H1 (cell line): Measurements from ENCODE around the gene CFP. TPM values are rescaled to one million over a fixed set of nuclear protein-coding genes. Genes with fewer than 3 reads are reported as not detected.
A peak's percentile ranks its signal among the peaks of the same experiment; 100 is the strongest.

Experiments used
- CTCF ChIA-PET: fragments of 300-600 bp; sonication (Branson Sonifier 250); formaldehyde crosslinking; loops from one replicate; lab custom pipeline; 2021; ENCODE audit not compliant: partially characterized antibody; lab: Charles Lee
- POLR2A ChIA-PET: fragments of 300-600 bp; sonication (Branson Sonifier 250); formaldehyde crosslinking; loops from one replicate; lab custom pipeline; 2021; ENCODE audit warnings: inconsistent platforms; ENCODE audit not compliant: partially characterized antibody; lab: Charles Lee
- DNase-seq, 2 experiments: peaks; one replicate each; pipeline versions ENCODE4 v3.0.0 to v3.0.0-alpha.2; 2010 to 2022; ENCODE audit warnings: low spot score in 2 of 2, low read depth in 1 of 2, mixed read lengths in 1 of 2
- FAIRE-seq: peaks from 2 replicates; lab custom pipeline; 2011; peaks lifted over from hg19 to GRCh38; lab: Jason Lieb, UNC
- H2AFZ ChIP-seq: 2 replicates; pipeline ENCODE4 v1.8.1; 2012; ENCODE audit warnings: low read length, inconsistent platforms
- H2AK5ac ChIP-seq: 2 replicates; pipeline ENCODE4 v1.6.1; 2013; ENCODE audit warnings: low read depth, low read length
- H2BK120ac ChIP-seq: replicated peaks from 2 replicates; pipeline ENCODE3; 2013; ENCODE audit warnings: low read depth, low read length, inconsistent platforms
- H2BK12ac ChIP-seq: 2 replicates; pipeline ENCODE4 v1.6.1; 2013; ENCODE audit warnings: low read depth, low read length
- H2BK15ac ChIP-seq: 2 replicates; pipeline ENCODE4 v1.6.1; 2013; ENCODE audit warnings: low read length
- H2BK20ac ChIP-seq: 2 replicates; pipeline ENCODE4 v1.6.1; 2013; ENCODE audit warnings: low read length
- H2BK5ac ChIP-seq: 2 replicates; pipeline ENCODE4 v1.6.1; 2013; ENCODE audit warnings: low read depth, low read length
- H3K14ac ChIP-seq: 2 replicates; pipeline ENCODE4 v1.6.1; 2013; ENCODE audit warnings: inconsistent platforms; ENCODE audit not compliant: insufficient read length
- H3K18ac ChIP-seq: 2 replicates; pipeline ENCODE4 v1.6.1; 2013; ENCODE audit warnings: low read length; ENCODE audit errors: extremely low read depth
- H3K23ac ChIP-seq: 2 replicates; pipeline ENCODE4 v1.6.1; 2013; ENCODE audit warnings: inconsistent platforms; ENCODE audit not compliant: insufficient read length
- H3K23me2 ChIP-seq: 2 replicates; pipeline ENCODE4 v1.6.1; 2013; ENCODE audit warnings: low read depth, low read length
- H3K27ac ChIP-seq: 2 replicates; pipeline ENCODE4 v1.6.1; 2011; ENCODE audit warnings: low read depth, low read length, inconsistent platforms
- H3K27me3 ChIP-seq, 4 experiments: replicated peaks in 1 of 4; 1 replicate in 1 of 4; 2 replicates in 3 of 4; pipeline versions ENCODE4 v1.6.1 to v1.8.1; 2011 to 2013; ENCODE audit warnings: low read length in 3 of 4, mild to moderate bottlenecking in 3 of 4, inconsistent platforms in 2 of 4, mixed read lengths in 2 of 4, moderate library complexity in 1 of 4; ENCODE audit not compliant: control insufficient read depth in 3 of 4, insufficient read depth in 3 of 4; ENCODE audit errors: extremely low read depth in 1 of 4
- H3K36me3 ChIP-seq, 4 experiments: 2 replicates each; pipeline versions ENCODE4 v1.6.1 to v1.8.1; 2011 to 2013; ENCODE audit warnings: mild to moderate bottlenecking in 4 of 4, low read length in 3 of 4, moderate library complexity in 2 of 4, control low read depth in 1 of 4, inconsistent platforms in 1 of 4; ENCODE audit not compliant: insufficient read depth in 4 of 4, control insufficient read depth in 2 of 4
- H3K4ac ChIP-seq: replicated peaks from 2 replicates; pipeline ENCODE3; 2013; ENCODE audit warnings: low read length, low read depth, mixed read lengths, inconsistent platforms; ENCODE audit not compliant: insufficient read length
- H3K4me1 ChIP-seq, 4 experiments: replicated peaks in 1 of 4; 1 replicate in 1 of 4; 2 replicates in 3 of 4; pipeline versions ENCODE4 v1.6.1 to v1.8.1; 2011 to 2013; ENCODE audit warnings: low read length in 3 of 4, inconsistent platforms in 2 of 4, mixed read lengths in 1 of 4; ENCODE audit not compliant: insufficient read depth in 4 of 4, control insufficient read depth in 3 of 4
- H3K4me2 ChIP-seq, 2 experiments: 2 replicates each; pipeline versions ENCODE4 v1.6.1 to v1.8.1; 2011 to 2013; ENCODE audit warnings: low read depth in 2 of 2, low read length in 2 of 2, control low read depth in 1 of 2, inconsistent platforms in 1 of 2, mild to moderate bottlenecking in 1 of 2; ENCODE audit not compliant: insufficient read depth in 1 of 2
- H3K4me3 ChIP-seq, 4 experiments: fragments of 200-600, 300-600 bp in 1 of 4; sonication (generic), shearing (Covaris generic), sonication (Bioruptor Twin) in 1 of 4; 2 replicates each; pipeline versions ENCODE4 v1.5.1 to v1.8.1; 2011 to 2016; ENCODE audit warnings: low read length in 4 of 4, low read depth in 3 of 4, control low read depth in 2 of 4, inconsistent platforms in 2 of 4, mild to moderate bottlenecking in 2 of 4, mixed read lengths in 1 of 4, moderate library complexity in 1 of 4; ENCODE audit not compliant: insufficient read depth in 2 of 4; ENCODE audit errors: extremely low read depth in 1 of 4
- H3K56ac ChIP-seq: replicated peaks from 2 replicates; pipeline ENCODE3; 2013; ENCODE audit warnings: low read depth, mild to moderate bottlenecking, mixed read lengths, low read length, inconsistent platforms; ENCODE audit not compliant: insufficient read length
- H3K79me1 ChIP-seq: 2 replicates; pipeline ENCODE4 v1.6.1; 2013; ENCODE audit warnings: low read depth, low read length, control low read depth
- H3K79me2 ChIP-seq, 2 experiments: 2 replicates each; pipeline versions ENCODE4 v1.6.1 to v1.8.1; 2012 to 2013; ENCODE audit warnings: low read length in 2 of 2, mild to moderate bottlenecking in 2 of 2, inconsistent platforms in 1 of 2; ENCODE audit not compliant: insufficient read depth in 2 of 2, control insufficient read depth in 1 of 2
- H3K9ac ChIP-seq, 4 experiments: replicated peaks in 1 of 4; 1 replicate in 1 of 4; 2 replicates in 3 of 4; pipeline versions ENCODE4 v1.6.1 to v1.8.1; 2011 to 2013; ENCODE audit warnings: low read depth in 3 of 4, low read length in 3 of 4, control low read depth in 2 of 4, mild to moderate bottlenecking in 2 of 4, moderate library complexity in 2 of 4, inconsistent platforms in 1 of 4; ENCODE audit errors: extremely low read depth in 1 of 4
- H3K9me3 ChIP-seq, 2 experiments: 2 replicates each; pipeline versions ENCODE4 v1.6.1 to v1.8.1; 2012 to 2013; ENCODE audit warnings: mild to moderate bottlenecking in 2 of 2, moderate library complexity in 2 of 2, control low read depth in 1 of 2, inconsistent platforms in 1 of 2, low read depth in 1 of 2, low read length in 1 of 2, mixed read lengths in 1 of 2; ENCODE audit not compliant: insufficient read depth in 2 of 2
- H4K20me1 ChIP-seq, 2 experiments: replicated peaks in 1 of 2; 2 replicates each; pipeline versions ENCODE3 to v1.8.1; 2011 to 2013; ENCODE audit warnings: inconsistent platforms in 2 of 2, low read length in 2 of 2, mild to moderate bottlenecking in 1 of 2; ENCODE audit not compliant: insufficient read depth in 2 of 2, control insufficient read depth in 1 of 2
- H4K5ac ChIP-seq: 2 replicates; pipeline ENCODE4 v1.6.1; 2013; ENCODE audit warnings: low read length, low read depth, mixed read lengths, inconsistent platforms; ENCODE audit not compliant: insufficient read length
- H4K8ac ChIP-seq: 2 replicates; pipeline ENCODE4 v1.8.0; 2013; ENCODE audit warnings: mild to moderate bottlenecking, moderate library complexity, low read length, inconsistent platforms; ENCODE audit not compliant: insufficient read depth; ENCODE audit errors: extremely low read depth
- H4K91ac ChIP-seq: replicated peaks from 2 replicates; pipeline ENCODE3; 2013; ENCODE audit warnings: low read length, mixed read lengths, inconsistent platforms; ENCODE audit not compliant: insufficient read length
- ASH2L ChIP-seq: fragments of 200-600, 300-600 bp; sonication (generic); IDR thresholded peaks from one replicate; pipeline ENCODE4 v1.7.1; 2017; ENCODE audit warnings: low read length
- ATF3 ChIP-seq: IDR thresholded peaks from 2 replicates; pipeline ENCODE4 v1.6.1; 2011; ENCODE audit warnings: low read depth, mild to moderate bottlenecking, low read length; ENCODE audit not compliant: insufficient read depth
- BCL11A ChIP-seq, 2 experiments: IDR thresholded peaks; one replicate each; pipeline ENCODE4 v1.6.1; 2011; ENCODE audit warnings: low read depth in 2 of 2, low read length in 2 of 2, mild to moderate bottlenecking in 2 of 2
- CBX5 ChIP-seq: fragments of 300-800, 300-1000 bp; sonication (generic); IDR thresholded peaks from 2 replicates; pipeline ENCODE4 v1.7.1; 2016; ENCODE audit warnings: antibody characterized with exemption, low read length, low read depth
- CBX8 ChIP-seq: fragments of 300-800, 300-1000 bp; sonication (generic); IDR thresholded peaks from 2 replicates; pipeline ENCODE4 v1.7.1; 2016; ENCODE audit warnings: low read depth, low read length, borderline replicate concordance
- HDAC6 ChIP-seq: IDR thresholded peaks from one replicate; pipeline ENCODE4 v1.7.1; 2012; ENCODE audit warnings: low read depth, mild to moderate bottlenecking, inconsistent platforms, low read length, moderate library complexity
- KDM1A ChIP-seq: fragments of 200-600, 300-600 bp; sonication (generic); IDR thresholded peaks from 2 replicates; pipeline ENCODE4 v1.7.1; 2016; ENCODE audit warnings: mild to moderate bottlenecking, low read length, borderline replicate concordance
- MAFK ChIP-seq: IDR thresholded peaks from 2 replicates; pipeline ENCODE4 v1.6.1; 2012; ENCODE audit warnings: low read depth, mild to moderate bottlenecking, improper control_type of control experiment, low read length
- RAD21 ChIP-seq, 2 experiments: IDR thresholded peaks in 1 of 2; conservative IDR thresholded peaks in 1 of 2; 2 replicates each; pipeline ENCODE4 v1.6.1; 2011; ENCODE audit warnings: low read depth in 2 of 2, low read length in 2 of 2, improper control_type of control experiment in 1 of 2, inconsistent platforms in 1 of 2, mild to moderate bottlenecking in 1 of 2, moderate library complexity in 1 of 2
- TAF7 ChIP-seq: optimal IDR thresholded peaks from 2 replicates; pipeline ENCODE3; 2011; ENCODE audit warnings: low read depth, mild to moderate bottlenecking, inconsistent platforms, low read length, moderate library complexity, borderline replicate concordance
- TEAD4 ChIP-seq: IDR thresholded peaks from 2 replicates; pipeline ENCODE4 v1.6.1; 2012; ENCODE audit warnings: low read depth, low read length, inconsistent platforms, mixed read lengths
- YY1 ChIP-seq: IDR thresholded peaks from 2 replicates; pipeline ENCODE4 v1.6.1; 2011; ENCODE audit warnings: low read depth, mild to moderate bottlenecking, low read length
- ZNF274 ChIP-seq: IDR thresholded peaks from 2 replicates; pipeline ENCODE4 v1.7.0; 2012; ENCODE audit warnings: low read length, borderline replicate concordance; ENCODE audit errors: extremely low read depth
- WGBS, 2 experiments: shearing (Covaris generic) in 1 of 2; methylation state at CpG; one replicate each; pipeline versions ENCODE4 v1.1.6 to v1.1.7; 2013 to 2015; ENCODE audit warnings: low lambda C conversion rate in 2 of 2, mixed read lengths in 2 of 2, inconsistent platforms in 1 of 2, low coverage in 1 of 2, missing lambda C conversion rate in 1 of 2; ENCODE audit not compliant: insufficient replicate concordance in 2 of 2, insufficient coverage in 1 of 2, insufficient read length in 1 of 2; ENCODE audit errors: extremely low coverage in 1 of 2, missing lambda C conversion rate in 1 of 2; 5-methylcytosine and 5-hydroxymethylcytosine counted together
- polyA plus RNA-seq, 7 experiments: library from polyadenylated mRNA; depleted of rRNA in 3 of 7; stranded (reverse) in 5 of 7; unstranded in 2 of 7; fragments of >200 nt in 5 of 7; fragments of 200-250 nt in 2 of 7; gene quantifications; 1 replicate in 5 of 7; 2 replicates in 1 of 7; 4 replicates in 1 of 7; pipeline versions ENCODE4 v1.2.1 to v1.2.3, GENCODE V29; 2011 to 2013; ENCODE audit warnings: missing spikeins in 2 of 7, mixed read lengths in 2 of 7
- total RNA-seq: library from RNA; stranded (reverse); fragmentation: NEBNext Ultra II Directional; extraction: Animal tissue kit (Norgen Biotek cat#: 25700); gene quantifications from 2 replicates; pipeline ENCODE4 v1.2.1, GENCODE V29; 2021

Gene CFP
- total and polyA plus RNA-seq, 2 of the 8 experiments (the other 6 are each of a cell fraction or from before 2014, with no cell fraction given): 0.76 to 2.2 TPM

DNA sequence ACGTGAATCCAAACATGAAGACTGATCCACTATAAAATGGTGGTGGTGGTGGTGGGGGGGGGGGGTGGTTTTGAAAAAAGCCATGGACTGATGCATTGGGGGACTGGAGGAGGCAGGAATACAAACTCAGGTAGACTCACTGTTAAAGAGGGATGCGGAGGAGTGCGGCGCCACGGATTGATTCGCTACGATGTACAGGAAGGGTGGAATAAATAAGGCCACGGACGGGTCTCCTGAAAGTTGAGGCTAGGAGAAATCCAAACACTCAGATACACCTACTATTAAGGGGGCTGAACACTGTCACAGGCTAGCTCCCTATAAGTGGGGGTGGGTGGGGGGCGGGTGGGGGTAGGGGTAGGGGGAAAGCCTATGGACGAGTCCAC lies 20.0 kb upstream of the CFP start:
- no peak overlapping the region for H4K5ac ChIP-seq
- ChIA-PET CTCF (interaction anchor here (0.6 kb wide), 1 partner anchor 152 kb away, joined by 3 read pairs; no protein-coding TSS in a partner anchor), POLR2A (interaction anchor here (0.6 to 1.1 kb wide), 4 partner anchors 9 to 545 kb away, joined by 3 read pairs; no protein-coding TSS in a partner anchor)
- H3K9ac ChIP-seq: peak overlapping the region in 3 of 4 experiments; percentile 74 to 88 (median 84); a peak in 5 of 7 replicates
- H3K4me1 ChIP-seq: peaks cover 0 to 6% (median 1%) of the 10 kb centered on the region in 4 experiments; a peak in 3 of 7 replicates
- H3K9me3 ChIP-seq: no peaks in the 10 kb centered on the region
- DNase-seq: no peak
- no peak overlapping the region for H3K27ac ChIP-seq
- H3K23me2 ChIP-seq: no peaks in the 10 kb centered on the region; the same call in 1 of the 2 replicates
- WGBS, 2 experiments: 4% methylated on average over 8 of the region's 11 CpGs; no CpG with 5 or more reads in 1 of the 2 experiments
- H3K36me3 ChIP-seq: peaks cover 0 to 5% (median 1%) of the 10 kb centered on the region in 4 experiments; a peak in 1 of 8 replicates
- H2BK5ac ChIP-seq: no peak overlapping the region; the same call in 1 of the 2 replicates
- no peak for FAIRE-seq
- H3K4me2 ChIP-seq: peak overlapping the region; percentile 67 to 82
- no peak overlapping the region for H2BK20ac ChIP-seq
- H2BK120ac ChIP-seq: no peak overlapping the region
- no peaks in the 10 kb centered on the region; the same call in 1 of the 2 replicates for H3K79me1 ChIP-seq
- no peak overlapping the region for H4K8ac ChIP-seq
- H2AK5ac ChIP-seq: no peak overlapping the region
- H3K14ac ChIP-seq: no peak overlapping the region
- no peak overlapping the region for H2BK15ac ChIP-seq
- H3K79me2 ChIP-seq: peaks cover 4 to 18% of the 10 kb centered on the region in 2 experiments; a peak in 3 of 4 replicates
- no peaks in the 10 kb centered on the region for H3K27me3 ChIP-seq
- no peak overlapping the region for H3K23ac ChIP-seq
- H2BK12ac ChIP-seq: no peak overlapping the region
- peak overlapping the region; percentile 66 to 92 (median 76) for H3K4me3 ChIP-seq
- H3K56ac ChIP-seq: no peak overlapping the region
- no peak overlapping the region for H3K4ac ChIP-seq
- no peak overlapping the region for H3K18ac ChIP-seq
- peaks cover 0 to 5% of the 10 kb centered on the region in 2 experiments for H4K20me1 ChIP-seq
- H4K91ac ChIP-seq: no peak overlapping the region
- no peak overlapping the region for H2AFZ ChIP-seq
- TF ChIP-seq ASH2L (no peak), TEAD4 (no peak), HDAC6 (no peak), ATF3 (no peak), RAD21 (IDR thresholded peaks at IDR 0.05 in 1 of 2, conservative IDR thresholded peaks at IDR 0.05 in 1 of 2; ENCODE audit: low read depth in 2 of 2, low read length in 2 of 2) (no peak), BCL11A (IDR thresholded peaks at IDR 0.05; ENCODE audit: low read depth in 2 of 2, low read length in 2 of 2) (no peak), KDM1A (no peak), CBX8 (no peak), ZNF274 (no peak), MAFK (no peak), TAF7 (no peak), CBX5 (no peak), YY1 (no peak)
